ENCODE measurements around the gene NAIF1.
"Not testable (repeated sequence)": the region's sequence is repeated elsewhere in the genome, so short reads cannot be mapped to it uniquely, and the experiment has no call there.

NAIF1 gene, protein sequence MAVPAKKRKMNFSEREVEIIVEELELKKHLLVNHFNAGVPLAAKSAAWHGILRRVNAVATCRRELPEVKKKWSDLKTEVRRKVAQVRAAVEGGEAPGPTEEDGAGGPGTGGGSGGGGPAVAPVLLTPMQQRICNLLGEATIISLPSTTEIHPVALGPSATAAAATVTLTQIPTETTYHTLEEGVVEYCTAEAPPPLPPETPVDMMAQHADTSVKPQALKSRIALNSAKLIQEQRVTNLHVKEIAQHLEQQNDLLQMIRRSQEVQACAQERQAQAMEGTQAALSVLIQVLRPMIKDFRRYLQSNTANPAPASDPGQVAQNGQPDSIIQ
- total RNA-seq, result 7.5 to 17.8 (median 13.7) reads per million in 4 donors

DNA sequence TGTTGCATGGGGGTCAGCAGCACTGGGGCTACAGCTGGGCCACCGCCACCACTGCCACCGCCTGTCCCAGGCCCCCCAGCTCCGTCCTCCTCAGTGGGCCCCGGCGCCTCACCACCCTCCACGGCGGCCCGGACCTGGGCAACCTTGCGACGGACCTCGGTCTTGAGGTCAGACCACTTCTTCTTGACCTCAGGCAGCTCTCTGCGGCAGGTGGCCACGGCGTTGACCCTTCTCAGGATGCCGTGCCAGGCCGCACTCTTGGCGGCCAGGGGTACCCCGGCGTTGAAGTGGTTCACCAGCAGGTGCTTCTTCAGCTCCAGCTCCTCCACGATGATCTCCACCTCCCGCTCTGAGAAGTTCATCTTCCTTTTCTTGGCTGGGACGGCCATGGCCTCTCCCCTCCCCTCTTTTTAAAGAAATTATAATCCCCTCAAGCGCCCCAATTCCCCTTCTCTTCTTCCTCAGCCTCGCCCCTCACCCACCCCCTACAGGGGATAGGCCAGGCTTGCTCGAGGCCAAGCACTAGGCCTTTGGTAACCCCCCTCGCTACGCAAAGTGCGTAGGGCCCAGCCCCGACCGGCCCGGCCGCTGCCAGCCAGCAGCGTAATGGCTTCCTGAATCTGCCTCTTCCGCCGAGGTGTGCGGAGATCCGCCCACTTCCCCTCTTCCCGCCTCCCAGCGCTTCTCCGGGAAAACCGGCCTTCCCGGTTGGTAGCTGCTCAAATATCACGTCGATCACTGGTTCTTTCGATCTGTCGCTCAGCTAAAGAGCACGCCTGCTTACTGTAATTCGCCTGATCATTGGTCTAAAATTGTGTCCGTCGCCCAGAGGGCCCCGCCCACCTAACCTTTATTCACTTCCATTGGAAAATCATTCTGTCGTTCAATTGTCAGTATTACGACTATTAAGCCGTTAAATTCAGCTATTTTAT, at the start of gene NAIF1:
Gene NAIF1 (minus strand): TSS at position 608 of the 932 bp plus-strand sequence. CDS start 219 bp downstream, at position 389.
- peak; percentile 91 to 99 (median 93) for DNase-seq

GRCh38 chr9:128116104-128117083, 49.3 kb upstream of the NAIF1 start:
- no peak for DNase-seq

GRCh38 chr9:128115187-128116103, 48.3 kb upstream of the NAIF1 start:
- no peak for DNase-seq

GRCh38 chr9:128114326-128115186, 47.4 kb upstream of the NAIF1 start:
- DNase-seq, result no peak

DNA sequence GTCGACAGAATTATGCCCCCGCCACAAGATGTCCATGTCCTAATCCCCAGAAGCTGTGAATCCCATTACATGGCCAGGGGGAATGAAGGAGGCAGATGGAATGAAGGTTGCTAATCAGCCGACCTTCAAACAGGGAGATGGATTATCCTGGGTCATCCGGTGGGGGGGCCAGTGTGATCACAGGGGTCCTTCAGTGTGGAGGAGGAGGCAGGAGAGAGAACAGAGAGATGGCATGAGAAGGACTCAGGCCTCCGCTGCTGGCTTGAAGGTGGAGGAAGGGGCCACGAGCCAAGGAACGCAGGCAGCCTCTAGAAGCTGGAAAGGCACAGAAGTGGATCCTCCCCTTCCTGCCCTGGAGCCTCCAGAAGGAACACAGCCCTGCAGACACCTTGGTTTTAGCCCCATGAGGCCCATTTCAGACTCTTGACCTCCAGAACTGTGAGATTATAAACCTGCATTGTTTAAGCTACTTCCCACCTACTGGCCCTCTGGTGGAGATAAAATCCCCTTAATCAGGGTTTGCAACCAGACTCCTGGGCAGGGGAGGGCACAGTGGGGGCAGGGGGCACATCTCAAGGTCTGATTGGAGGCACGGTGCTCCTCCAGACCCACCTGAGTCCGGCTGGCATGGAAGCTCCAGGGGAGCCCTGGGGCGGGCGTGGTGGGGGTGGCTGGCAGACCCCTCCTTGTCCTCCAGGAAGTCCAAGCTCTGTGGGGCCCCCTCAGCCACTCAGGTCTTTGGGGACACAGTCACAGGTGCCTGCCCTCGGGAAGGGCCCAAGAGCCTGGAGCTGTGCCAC, 46.6 kb upstream of the NAIF1 start:
- no peak for DNase-seq

- not testable (repeated sequence) for DNase-seq
Measured at GRCh38 chr9:128111726-128112125, 44.6 kb upstream of the NAIF1 start.

DNA sequence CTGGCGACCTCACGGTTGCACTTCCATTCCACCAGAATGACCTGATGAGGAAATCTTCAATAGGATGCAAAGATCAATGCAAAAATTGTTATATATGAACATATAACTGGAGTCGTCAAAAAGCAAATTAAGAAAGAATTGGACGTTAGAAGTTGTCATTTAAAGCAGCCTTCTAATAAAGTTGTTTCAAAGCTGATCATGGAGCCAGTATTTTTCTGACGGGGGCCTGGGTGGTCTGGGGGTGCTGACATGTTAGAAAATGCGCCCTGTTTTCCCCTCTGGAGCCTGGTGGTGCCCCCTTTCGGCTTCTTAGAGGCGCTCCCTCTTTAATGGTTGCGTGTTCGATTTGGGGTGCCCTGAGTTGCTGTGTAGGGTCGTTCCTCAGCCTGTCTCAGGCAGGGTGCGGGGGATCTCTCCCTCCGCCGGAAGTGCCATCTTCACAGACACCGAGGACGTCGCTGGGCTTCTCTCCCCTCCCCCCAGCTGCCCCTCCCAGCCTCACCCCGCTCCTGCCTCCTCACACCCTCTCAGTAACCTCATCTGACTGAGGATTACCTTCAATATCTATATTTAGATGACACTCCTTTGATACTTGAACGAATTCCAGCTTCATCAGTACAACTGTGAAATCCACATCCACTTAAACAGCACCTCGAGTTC, 42.1 kb upstream of the NAIF1 start:
- no peak for DNase-seq

GRCh38 chr9:128108269-128109049, 41.3 kb upstream of the NAIF1 start:
- DNase-seq, result no peak

DNA sequence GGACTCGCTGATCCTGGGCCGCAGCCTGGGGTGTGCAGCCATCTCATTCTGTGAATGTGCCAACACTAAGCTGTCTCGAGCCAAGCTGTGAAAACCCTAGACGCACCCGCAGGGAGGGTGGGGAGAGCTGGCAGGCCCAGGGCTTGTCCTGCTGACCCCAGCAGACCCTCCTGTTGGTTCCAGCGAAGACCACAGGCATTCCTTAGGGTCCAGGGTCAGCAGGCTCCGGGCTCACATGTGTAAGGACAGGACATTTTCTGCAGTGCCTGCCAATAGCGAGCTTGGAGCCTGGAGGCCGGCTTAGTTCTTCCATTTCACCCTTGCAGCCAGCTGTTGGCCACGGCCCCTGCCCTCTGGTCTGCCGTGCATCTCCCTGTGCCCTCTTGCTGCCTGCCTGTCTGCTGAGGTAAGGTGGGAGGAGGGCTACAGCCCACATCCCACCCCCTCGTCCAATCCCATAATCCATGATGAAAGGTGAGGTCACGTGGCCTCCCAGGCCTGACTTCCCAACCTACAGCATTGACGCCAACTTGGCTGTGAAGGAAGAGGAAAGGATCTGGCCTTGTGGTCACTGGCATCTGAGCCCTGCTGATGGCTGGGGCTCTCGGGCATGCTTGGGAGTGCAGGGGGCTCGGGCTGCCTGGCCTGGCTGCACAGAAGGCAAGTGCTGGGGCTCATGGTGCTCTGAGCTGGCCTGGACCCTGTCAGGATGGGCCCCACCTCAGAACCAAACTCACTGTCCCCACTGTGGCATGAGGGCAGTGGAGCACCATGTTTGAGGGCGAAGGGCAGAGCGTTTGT, 40.5 kb upstream of the NAIF1 start:
- no peak for DNase-seq

GRCh38 chr9:128106940-128107467, 39.9 kb upstream of the NAIF1 start:
- no peak for DNase-seq

- DNase-seq, result no peak
Measured at GRCh38 chr9:128106181-128106939, 39.2 kb upstream of the NAIF1 start.

GRCh38 chr9:128105538-128106175, 38.5 kb upstream of the NAIF1 start:
- DNase-seq, result no peak

DNA sequence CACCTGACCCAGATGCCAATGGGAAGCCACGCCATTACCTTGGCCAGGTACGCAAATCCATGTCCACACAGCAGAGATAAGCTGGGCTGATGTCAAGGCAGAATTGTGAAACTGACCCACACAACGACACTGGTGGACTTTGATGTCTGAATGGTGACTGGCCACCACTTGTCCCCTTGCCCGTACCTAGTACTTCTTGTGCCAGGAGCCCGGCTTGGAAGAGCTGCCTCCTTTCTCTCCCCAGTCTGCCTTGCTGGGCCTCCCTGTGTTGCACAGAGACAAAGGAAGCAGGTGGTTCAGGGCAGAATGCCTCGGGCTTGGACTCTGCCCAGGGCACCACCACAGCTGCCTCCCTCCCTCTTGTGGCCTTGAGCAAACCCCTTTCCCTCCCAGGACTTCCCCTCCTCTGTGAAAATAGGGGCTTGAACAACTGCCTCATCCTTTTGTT, 37.1 kb upstream of the NAIF1 start:
- no peak for DNase-seq

DNA sequence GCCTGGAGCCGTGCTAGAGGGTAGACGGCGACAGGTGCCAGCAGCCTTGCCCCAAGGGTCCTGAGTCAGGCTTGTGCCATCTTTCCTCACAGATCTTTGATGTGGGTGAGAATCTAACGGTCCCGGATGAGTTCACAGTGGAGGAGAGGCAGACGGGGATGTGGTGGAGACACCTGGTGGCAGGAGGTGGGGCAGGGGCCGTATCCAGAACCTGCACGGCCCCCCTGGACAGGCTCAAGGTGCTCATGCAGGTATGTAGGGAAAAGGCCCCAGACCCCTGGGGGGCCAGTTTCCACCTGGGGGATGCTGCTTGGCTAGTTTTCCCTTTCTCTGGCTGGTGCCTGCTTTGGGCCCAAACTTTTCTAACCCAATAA, 36.5 kb upstream of the NAIF1 start:
- peak in 2 of 5 donors; percentile 32 to 45 for DNase-seq

GRCh38 chr9:128102861-128103588, 35.9 kb upstream of the NAIF1 start:
- DNase-seq, result no peak
